HG03095 (cell line): ENCODE data around the gene REG4.

Source experiments
- ATAC-seq: cut with Tn5 transposase; IDR thresholded peaks from one replicate; pipeline ENCODE4 v1.9.1; 2021; ENCODE audit warnings: moderate library complexity; ENCODE audit not compliant: unreplicated experiment

Gene REG4

DNA sequence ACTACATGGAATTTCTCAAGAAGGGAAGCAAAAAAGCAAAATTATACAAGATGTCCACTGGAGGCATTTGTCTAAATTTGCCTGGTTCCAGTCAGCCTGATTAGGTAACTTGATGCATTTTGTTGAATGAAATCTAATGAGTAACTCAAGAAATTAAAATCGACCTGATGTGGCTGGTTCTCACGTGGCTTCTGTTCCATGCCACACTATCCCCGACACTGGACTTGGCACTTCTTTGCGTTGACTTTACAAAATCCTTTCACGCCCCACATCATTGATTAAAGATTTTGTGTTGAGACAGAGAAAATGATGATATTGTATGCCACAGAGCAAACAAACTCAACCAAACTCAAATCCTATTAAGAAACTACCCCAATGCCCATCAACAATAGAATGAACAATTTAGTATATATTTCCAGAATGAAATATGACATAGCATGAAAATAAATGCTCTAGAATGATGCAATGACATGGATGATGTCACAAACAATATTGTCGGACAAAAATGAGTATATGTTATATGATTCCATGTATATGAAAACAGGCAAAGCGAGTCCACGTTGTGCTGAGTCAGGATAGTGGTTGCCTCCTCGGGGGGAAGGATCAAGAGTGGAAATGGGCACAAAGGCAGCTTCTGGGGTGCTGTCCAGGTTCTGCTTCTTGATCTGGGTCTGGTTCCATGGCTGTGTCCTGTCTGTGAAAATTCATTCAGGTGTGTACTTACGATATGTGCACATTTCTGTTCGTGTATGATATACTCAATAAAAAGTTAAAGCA is 29.6 kb downstream of the REG4 start:
- ATAC-seq, result no peak

DNA sequence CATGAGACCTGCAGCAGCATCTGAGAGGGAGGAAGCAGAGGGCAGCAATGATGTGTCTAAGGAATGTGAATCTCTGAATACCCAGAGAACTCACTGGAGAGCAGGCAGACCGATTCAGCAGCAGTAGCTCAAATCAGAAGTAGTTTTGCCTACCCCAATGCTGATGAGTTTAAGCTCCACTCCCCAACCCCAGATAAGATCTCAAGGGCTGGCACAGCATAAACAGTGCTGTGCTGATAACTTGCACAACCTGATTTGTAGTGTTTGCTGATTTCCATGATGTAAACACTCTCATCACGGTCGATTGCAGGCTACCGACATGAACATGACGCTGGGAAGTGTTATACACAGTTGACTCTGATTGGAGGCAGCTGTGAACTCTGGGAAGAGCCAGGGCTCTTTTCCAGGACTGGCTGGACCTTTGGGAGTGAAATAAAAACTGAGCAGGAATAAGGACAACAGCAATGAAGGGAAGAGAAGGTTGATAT is 31.3 kb downstream of the REG4 start:
- no peak for ATAC-seq

DNA sequence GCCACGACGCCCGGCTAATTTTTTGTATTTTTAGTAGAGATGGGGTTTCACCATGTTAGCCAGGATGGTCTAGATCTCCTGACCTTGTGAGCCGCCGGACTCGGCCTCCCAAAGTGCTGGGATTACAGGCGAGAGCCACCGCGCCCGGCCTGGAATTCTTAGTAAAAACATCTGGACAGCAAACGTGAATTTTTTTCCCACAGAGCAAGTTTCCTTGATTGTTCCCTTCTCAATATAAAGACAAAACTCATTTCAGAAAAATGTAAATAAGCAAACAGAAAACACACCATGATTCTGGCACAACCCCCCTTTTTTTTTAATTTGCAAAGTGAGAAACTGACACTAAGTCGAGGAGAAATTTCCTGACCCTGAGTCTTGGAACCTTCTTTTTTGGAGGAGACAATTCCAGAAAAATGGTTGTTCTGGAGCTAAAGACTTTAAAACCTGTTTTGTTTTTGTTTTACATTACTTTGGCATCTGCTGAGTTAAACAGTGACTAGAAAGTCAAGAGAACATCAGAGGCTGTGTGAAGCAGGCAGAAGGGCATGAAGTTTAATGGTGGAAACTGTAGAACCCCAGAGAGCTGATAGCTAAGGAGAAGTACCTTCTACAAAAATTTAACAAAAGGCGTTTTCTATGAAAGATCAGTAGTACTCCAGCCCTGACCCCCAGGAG is 32.2 kb downstream of the REG4 start:
- no peak for ATAC-seq

DNA sequence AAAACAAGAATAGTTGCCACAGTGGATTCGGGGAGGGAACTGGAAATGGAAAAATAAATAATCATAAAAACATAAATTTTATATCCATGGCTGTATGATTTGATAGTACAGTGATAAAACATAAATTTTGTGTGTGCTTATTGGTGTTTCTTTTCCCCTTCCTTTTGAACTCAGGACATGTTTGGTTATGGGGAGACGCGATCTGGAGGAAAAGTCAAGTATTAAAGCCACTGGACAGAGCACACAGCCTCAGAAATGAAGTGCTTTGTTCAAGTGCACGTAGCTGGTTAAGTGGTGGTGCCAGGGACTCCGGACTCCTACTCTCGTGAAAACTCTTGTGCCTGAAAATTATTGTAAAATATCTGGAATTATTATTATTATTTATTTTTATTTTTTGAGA is 32.9 kb downstream of the REG4 start:
- no peak for ATAC-seq

DNA sequence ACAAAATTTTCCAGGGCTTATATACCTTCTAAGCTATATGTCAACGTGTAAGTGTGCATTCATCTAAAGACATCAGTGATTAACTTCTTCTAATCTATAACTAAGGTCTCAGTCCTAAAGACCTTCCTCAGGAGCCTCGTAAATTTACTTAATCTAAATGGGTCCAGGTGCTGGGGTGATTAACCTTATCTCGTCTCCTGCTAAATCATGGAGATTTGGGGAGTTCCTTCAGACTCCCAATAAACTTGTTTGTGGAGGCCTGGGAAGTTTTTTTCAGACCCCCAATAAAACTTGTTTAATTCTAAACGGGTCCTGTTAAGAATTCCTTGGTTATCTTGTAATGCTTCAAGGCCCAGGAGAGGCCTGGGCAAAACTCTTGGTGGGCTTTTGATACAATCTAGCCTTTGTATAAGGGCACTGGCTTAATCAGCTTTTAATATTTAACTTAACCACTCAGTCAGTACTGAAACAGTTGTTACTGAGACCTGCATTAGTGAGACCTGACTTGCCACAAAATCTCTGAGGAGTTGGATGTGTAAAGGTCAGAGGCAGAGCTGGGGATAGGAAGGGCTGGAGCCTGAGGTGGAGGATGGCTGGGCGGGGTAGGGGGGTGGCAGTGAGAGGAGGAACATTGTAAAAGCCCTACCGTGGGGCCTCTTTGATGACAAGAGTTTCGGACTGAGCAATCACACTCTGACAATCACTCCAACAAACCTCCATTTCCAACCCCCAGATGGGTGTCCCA is 36.3 kb downstream of the REG4 start:
- no peak for ATAC-seq

DNA sequence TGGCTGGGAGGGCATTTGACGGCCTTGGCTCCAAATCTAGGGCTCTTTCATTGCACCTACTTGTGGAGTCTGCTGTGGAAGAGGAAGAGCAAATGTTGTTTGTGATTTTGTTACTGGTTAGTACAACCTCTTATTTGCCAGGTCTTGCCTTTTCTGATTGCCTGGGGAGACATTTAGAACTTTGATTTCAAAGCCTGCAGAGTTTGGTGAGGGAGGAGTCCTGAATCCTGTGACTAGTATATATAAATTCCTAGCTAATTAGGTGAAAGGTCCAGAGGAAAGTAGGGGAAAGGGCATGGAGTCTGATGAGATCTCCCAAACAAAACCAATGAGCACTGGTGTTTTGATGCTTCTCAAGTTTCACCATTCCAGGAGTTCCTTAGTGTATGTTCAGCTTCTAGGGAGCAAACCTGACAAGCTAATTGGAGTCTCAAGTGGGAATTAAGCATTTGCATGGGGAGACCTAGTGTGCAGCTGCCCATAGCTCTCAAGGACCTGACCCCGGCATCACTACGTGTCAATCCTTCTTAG is 37.5 kb downstream of the REG4 start:
- no peak for ATAC-seq

DNA sequence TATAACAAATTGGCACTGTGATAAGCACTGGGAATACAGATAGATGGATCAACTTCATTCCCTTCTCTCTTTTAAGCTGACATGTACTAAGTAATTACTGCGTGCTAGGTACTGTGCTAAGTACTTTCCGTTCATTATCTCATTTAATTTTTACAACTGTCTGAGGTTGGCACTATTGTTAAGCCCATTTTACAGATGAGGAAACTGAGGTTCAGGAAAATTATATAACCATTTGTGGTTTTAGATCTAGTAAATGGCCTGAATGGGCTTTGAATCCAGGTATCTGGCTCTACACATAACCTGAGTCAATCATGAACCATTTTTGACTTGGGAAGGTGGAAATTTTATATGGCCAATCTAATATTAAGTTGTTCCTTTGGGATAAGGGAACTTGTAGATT is 39.0 kb downstream of the REG4 start:
- ATAC-seq, result no peak

DNA sequence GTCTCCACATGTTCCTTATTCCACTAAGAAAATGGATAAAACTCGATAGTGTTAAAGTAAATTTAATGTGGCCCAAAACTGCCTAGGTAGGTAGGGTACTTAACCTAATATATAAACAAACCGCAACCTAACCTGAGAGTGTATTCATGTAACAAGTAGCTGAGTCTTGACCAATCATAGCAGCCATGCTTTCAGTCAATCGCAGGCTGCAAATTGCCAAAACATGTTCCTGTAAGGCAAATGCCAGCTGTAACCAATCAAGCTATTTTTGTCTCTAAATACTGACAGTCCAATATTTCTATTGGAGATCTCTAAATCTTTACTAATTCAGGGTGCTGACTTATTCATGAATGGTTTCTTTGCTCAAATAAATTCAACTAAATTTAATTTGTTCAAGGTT is 39.5 kb downstream of the REG4 start:
- no peak for ATAC-seq

DNA sequence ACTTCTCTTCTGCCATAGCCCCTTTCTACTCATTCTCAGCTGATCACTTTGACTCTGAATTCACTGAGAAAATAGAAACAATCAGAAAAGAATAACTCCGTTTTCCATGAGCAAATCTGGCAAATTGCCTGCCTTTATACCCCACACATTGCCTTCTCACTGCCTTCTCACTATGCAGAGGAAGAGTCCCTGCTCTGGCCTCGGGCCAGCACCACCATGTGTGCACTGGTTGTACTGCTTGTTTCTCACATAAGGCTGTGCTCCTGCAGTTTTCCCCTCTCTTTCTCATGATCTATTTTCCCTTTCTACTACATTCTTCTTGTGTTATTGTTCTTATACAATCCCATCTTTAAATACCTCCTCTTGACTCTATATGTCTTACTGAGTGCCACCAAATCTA is 40.2 kb downstream of the REG4 start:
- no peak for ATAC-seq

DNA sequence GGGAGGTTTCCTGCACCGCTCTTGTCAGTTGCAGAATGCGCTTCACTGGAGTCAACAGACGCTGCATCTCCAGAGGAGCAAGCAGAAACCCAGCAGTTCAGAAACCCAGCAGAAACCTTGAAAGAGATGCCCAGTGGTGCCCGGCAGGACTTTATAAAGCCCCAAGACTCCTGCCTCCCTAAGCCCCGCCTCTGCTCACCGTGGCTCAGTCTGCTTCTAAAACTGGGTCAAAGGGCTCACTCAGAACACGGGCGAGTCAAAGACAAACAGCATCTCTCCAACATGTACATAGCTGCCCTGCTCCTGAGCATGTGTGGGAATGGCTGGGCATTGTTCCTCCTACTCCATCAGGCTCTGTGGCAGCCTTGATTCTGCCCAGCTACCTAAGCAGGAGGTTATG is 42.5 kb downstream of the REG4 start, which contains the start of gene HMGCS2:
Gene HMGCS2, minus strand, starts transcription at position 128 of the 400 bp plus-strand sequence. Its CDS starts 61 bp downstream, at position 67.
- no peak for ATAC-seq

DNA sequence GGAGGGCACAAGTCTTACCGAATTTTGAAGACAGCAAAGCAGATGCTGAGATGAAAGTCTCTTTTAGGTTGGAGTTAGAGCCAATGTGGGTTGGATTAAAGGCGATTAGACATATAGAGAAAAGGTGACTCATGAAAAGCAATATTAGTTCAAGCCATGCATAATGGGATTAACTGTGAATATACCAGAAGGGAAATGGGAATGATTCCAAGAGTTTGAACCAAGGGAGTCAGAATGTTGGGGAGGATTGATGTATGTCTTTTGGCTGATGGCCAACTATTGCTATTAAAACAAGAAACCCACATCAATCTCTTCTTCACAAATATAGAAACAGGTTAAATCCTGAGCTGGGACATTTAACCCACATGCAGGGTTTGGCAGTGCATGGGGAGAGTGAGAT is 43.8 kb downstream of the REG4 start:
- ATAC-seq, result no peak

DNA sequence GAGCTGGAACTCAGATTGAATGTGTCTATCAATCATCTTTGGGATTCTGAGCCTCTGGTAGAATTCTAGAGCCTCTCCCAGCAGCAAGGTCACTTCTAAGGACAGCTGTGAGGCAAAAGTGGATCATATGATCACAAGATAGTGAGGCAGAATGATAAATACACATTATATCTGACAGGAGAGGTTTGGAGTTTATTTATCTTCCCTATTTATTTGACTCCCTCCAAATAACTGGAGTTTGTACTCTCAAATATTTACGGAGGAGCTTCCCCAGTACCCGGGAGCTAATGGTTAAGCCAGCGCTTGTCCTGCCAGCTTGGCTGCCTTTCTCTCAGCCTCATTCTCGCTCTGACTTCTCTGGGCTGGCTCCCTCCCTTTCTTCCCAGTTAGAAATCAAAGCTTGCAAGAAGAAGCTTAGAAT is 44.9 kb downstream of the REG4 start:
- no peak for ATAC-seq

DNA sequence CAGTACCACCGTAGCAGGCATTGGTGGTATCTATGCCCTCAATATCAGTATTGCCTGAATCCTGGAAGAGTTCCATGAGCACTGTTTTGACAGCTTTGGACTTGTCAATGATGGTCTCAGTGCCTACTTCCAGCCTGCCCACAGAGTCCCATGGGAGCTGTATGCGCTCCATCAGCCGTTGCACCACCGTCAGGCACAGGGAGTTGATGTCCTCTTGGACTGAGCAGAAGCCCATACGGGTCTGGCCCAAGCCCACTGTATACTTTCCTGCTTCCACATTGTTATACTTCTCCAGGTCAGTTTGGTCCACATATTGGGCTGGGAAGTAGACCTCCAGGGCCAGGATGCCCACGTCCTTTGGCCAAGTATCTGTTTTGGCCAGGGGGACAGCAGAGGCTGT is 47.0 kb downstream of the REG4 start:
- no peak for ATAC-seq

DNA sequence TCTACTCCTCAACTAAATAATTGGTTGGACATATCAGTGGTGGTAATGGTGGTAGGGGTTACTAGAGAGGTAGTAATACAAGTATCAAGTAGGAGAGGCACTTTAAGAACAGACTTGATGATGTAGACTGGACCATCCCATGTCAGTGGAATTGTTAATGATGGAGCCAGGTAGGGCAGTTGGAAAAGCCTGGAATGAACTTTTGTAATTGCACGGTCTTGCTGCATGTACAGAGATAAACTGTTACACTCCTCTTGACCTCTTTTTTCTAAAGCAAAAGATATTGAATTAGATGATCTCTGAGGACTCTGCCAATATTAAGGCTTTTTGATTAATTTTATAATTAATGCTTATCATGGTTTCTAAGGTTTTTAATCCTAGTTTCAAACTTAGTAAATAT is 48.3 kb downstream of the REG4 start:
- no peak for ATAC-seq

DNA sequence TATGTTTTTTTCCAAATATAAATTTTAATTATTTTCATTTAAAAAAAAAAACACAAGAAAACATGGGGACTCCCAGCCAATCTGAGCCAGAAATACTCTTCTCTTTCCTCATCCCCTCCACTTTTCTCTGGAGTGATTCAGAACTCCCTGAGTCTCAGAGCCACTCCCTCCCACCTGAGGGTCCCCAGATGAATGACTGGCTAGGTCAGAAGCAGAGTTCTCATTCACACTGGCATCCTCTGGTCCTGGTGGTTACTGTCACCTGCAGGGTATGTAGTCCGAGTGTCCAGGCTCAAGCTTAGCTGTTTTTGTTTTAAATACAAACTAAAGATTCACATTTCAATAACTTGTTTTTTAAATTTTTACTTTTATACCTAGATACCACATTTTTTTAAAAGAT is 48.9 kb downstream of the REG4 start:
- ATAC-seq, result no peak

DNA sequence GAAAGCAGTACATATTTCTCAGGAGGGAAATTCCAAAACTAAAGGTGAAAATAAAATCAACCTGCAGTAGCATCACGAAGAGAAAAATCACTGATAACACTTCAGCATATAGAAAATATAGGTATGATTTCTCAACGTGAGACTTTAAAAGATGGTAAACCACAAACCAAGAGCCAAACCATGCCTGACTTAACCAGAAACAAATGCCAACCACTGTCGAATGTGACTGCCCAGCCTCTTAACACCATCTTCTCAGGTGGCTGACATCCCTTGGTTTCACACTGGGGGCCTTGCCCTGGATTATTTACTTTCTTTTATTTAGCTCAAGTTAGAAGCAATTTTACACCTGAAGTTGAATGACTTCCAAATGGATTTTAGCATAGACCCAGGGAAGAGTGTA is 52.7 kb downstream of the REG4 start:
- ATAC-seq, result no peak

DNA sequence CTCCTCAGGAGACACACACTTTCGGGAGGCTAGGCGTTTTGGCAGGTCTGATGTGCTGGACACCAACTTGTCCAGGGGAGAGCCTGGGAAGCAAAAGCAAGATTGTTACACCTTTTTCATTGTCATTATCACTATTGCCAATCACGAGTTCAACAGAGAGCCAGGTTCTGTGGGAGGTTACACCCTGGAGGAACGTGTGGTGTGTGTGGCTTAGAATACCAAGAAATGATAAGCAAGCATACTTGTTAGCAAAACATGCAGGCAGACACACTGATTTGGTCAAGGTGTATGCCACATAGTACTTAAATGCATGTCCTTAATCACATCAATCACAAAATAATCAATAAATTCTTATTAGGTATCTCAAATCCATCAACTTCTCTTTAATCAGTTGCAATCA is 58.7 kb downstream of the REG4 start:
- ATAC-seq, result no peak

DNA sequence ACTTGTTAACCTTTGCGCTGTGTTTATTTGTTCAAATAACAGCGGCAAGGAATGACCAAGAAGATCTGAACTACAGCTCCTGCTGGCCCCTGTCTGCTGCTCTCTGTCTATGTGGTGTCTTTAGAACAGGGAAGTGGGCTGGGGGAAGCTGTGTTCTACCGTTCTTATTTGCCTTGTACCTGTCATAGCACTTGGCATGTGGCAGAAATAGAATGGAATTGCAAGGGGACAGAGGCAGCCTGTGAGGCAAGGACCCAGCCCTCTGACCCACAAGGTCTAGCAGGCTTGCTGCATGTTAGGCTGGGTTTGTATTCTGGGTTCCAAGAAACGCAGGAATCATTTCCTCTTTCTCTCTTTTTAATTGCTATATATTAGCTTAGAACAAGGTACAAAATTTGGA is 63.2 kb downstream of the REG4 start:
- ATAC-seq, result no peak

DNA sequence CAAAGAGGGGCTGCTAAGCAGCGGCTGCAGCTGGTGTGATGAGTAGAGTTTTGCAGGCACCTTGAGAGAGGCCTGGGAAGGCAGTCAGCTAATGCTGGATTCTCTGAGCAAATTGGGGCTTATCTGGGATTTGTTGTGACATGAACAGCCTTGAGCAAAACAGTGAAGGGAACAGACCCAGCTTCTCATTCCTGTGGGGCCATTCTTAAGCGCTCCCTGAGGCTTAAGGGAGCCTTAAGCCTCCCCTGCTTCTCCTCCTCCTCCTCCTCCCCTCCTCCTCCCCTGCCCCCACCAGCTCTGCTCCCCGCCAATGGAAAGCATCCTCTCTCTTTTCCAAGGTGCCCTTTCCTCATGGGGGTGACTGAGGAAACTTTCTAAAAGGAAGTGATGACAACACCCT is 63.8 kb downstream of the REG4 start:
- no peak for ATAC-seq

DNA sequence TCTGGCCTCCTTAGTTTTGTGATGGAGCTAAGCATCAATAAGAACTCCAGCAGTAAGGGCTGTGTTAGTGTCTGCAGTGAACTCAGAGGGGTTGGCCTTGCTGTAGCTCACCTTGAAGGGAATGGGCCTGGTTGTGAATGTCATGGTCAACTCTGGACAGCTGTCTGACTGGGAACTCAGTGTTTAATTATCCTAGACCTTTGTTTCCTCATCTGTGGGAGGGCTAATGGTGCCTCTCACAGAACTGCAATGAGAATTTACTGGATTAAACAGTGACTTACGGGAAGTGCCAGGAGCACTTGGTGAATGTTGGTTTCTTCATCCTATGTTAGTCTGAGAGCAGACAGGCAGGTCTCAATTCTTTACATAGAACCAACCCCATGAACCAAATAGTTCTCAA is 66.2 kb downstream of the REG4 start:
- no peak for ATAC-seq

DNA sequence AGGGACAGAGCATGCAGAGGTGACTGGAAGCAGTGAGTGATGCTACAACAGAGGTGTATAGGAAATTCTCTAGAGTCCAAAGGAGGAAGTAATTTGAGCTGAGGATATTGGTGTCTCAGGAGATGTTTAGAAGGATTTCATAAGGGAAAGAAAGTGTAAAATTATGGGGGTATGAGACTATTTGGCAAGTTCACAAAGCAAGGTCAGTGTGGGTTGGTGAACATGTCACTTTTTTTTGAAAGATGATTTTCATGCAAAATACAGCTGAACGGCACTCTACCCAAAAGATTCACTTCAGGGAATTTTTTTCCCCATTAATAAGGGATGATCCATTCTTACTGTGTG is 66.7 kb downstream of the REG4 start:
- ATAC-seq, result no peak
